ENCODE data around the gene YDJC.
"Not testable (repeated sequence)": the region's sequence is repeated elsewhere in the genome, so short reads cannot be mapped to it uniquely, and the experiment has no call there.

Gene YDJC

DNA sequence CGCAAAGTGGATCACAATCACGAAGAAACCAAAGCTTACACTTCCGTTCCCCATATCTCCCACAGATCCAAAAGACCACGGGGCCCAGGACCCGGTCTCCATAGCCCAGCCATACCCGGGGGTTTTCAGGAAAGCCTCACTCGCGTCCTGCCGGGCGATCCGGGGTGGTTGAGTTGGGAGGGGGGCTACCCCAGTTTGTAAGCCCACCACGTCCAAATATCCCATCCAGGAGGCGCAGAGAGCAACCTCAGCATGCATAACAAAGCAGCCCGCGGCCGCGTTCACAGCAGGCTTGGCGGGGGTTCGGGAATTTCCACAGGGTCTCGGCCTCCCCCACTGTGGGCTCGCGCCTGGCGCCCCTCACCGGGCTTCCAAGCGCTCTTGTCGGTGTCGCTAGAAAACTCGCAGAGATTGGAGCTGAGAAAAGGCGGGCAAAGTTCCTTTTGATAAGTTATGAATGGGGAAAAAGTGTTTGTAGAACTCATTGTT lies 21.7 kb upstream of the YDJC start:
- DNase-seq = peak; percentile 51

DNA sequence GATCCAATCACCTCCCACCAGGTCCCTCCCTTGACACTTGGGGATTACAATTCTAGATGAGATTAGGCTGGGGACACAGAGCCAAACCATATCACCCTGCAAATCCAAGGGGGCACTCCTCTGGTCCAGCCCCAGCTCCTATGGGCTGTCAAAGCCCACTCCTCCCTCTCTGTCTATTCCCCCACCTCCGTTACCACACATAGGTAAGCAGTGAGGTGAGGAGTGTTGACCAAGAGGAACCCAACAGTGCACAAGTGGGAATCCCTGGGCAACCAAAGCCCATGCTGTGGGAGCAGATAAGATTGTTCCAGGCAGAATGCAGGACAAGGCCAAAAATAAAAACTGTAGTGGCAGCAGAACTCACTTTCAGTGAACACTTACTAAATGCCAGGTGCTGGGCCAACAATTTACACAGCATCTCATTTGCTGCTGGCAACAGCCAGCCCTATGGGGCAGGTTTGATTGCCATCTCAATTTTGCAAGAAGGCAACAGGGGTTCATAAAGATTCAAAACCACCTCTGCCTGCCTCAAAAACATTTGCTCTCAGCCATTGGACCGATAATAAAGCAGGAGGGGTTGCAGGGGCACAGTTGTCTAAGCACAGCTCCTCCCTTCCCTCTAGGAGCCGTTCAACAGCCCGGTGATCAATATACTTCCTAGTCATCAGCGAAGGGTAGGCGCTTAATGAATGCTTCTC lies 21.1 kb upstream of the YDJC start:
- peak; percentile 41 for DNase-seq

DNA sequence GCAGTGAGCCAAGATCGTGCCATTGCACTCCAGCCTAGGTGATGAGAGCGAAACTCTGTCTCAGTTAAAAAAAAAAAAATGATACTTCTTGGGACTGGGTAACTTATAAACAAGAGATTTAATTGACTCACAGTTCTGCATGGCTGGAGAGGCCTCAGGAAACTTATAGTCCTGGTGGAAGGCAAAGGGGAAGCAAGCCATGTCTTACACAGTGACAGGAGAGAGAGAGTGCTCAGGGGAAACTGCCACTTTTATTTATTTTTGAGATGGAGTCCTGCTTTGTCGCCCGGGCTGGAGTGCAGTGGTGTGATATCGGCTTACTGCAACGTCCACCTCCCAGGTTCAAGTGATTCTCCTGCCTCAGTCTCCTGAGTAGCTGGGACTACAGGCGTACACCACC lies 20.5 kb upstream of the YDJC start:
- DNase-seq = no peak

DNA sequence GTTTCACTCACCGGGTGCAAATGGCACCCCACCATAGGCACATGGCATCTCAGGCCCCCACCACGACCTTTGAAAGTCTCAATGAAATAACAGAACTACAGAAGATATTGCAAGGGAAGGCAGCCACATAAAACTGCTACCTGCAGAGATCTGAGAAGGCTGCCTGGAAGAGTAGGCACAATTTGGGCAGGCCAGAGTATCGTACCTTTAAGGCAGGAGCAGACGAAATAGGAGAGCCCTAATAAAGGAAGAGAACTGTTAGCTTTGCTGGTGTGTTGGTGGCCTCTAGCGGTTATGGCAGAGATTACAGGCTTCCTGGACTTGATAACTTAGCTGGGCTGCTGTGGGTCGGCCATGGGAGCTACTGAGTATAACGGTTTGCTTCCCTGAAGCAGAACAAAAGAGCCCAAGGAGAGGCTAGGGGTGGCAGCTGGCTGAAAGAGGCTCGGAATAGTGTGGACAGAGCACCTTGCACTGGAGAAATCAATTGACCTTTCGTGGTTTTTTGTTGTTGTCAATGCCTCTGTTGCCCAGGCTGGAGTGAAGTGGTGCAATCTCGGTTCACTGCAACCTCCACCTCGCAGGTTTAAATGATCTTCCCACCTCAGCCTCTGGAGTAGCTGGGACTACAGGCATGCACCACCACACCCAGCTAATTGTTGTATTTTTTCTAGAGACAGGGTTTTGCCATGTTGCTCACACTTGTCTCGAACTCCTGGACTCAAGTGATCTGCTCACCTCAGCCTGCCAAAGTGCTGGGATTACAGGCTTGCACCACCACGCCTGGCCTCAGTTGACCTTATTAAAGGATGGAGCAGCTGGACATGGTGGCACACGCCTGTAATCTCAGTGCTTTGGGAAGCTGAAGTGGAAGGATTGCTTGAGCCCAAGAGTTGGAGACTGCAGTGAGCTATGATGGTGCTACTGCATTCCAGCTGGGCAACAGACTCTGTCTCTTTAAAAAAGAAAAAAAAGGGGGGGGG lies 17.1 kb upstream of the YDJC start:
- peak; percentile 80 for DNase-seq

DNA sequence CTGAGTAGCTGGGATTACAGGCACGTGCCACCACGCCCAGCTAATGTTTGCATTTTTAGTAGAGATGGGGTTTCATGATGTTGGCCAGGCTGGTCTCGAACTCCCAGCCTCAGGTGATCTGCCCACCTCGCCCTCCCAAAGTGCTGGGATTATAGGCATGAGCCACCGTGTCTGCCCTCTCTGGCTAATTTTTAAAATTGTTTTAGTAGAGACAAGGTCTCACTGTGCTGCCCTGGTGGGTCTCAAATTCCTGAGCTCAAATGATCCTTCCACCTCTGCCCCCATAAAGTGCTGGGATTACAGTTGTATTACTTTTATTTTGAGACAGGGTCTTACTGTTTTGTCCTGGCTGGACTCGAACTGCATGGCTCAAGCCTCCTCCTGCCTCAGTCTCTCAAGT lies 15.7 kb upstream of the YDJC start:
- not testable (repeated sequence) for DNase-seq

DNA sequence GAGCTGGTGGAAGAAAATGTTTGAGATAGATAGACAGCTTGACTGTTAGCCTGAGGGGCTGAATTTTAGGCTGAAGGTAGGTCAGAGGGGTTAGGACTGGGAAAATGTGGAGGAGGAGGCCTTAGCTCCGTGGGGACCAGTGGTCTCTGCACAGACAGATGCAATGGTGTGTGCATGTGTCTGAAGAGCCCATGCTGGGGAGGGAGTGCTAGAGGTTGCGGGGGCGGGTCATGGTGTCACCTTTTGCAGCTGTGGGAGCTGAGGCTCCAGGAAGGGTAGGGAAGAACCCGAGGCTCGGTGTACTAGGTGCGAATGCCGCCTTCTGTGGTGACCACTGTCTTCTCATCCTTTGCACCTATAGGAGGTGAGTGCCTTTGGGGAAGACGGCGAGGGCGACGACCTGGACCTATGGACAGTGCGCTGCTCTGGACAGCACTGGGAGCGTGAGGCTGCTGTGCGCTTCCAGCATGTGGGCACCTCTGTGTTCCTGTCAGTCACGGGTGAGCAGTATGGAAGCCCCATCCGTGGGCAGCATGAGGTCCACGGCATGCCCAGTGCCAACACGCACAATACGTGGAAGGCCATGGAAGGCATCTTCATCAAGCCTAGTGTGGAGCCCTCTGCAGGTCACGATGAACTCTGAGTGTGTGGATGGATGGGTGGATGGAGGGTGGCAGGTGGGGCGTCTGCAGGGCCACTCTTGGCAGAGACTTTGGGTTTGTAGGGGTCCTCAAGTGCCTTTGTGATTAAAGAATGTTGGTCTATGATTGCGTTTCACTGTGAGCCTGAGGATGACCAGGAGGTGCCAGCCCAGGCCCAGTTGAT lies 13.9 kb upstream of the YDJC start:
- no peak for DNase-seq

DNA sequence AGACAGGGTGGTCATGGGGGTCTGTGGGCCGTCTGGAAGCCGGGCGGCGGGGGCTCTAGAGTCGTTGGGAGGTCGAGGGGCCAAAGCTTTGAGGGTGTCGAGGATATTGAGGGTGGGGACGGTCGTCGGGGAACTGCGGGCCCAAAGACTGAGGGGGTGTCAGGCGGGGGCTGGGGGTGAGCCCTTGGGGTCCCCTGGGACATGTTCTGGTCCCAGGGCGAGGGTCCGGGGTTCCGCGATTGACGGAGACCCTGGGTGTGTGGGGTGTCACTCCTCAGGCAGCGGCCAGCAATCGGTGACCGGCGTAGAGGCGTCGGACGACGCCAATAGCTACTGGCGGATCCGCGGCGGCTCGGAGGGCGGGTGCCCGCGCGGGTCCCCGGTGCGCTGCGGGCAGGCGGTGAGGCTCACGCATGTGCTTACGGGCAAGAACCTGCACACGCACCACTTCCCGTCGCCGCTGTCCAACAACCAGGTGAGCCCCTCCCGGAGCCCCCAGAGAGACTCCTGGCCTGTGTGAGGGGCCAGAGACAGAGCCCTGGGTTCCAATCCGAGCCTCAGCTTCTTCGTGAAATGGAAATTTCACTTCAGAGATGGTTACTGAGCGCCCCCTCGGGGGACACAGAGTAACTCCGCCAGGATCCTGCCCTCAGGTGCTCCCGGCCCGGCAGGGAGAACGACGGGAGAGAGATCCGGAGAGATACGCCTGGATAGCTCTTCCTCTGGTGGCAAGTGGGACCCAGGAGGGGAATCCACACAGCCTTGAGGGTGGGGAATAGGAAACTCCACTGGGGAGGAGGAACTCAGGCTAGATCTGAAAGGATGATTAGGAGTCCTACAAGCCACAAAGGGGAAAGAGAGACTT lies 13.0 kb upstream of the YDJC start:
- DNase-seq = peak; percentile 52

DNA sequence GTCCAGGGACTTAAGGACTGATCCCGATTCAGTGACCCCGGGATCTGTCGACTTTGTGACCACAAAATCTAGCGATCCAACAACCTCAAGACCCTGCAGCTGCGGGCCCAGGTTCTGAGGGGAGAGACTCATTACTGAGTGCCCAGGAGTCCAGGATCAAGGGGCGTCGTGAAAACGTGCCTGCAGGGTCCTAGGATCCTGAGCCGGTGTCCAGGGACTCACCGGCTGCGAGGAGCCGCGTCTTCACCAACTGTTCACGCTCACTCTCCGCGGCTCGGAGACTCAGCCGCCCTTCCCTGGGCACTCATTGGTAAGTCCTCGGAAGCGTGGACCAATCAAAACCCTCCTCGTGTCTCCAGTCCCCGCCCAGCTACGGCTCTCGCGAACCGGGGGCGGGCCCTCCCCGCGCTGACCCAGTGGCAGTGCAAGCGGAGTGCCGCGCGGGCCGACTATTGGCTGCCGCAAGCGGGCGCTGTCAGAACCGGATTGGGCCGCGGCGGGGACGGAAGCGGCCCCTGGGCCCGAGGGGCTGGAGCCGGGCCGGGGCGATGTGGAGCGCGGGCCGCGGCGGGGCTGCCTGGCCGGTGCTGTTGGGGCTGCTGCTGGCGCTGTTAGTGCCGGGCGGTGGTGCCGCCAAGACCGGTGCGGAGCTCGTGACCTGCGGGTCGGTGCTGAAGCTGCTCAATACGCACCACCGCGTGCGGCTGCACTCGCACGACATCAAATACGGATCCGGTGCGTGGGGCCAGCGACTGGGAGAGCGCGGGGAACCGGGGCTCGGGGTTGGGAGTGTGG lies 12.2 kb upstream of the YDJC start, which contains the start of gene SDF2L1:
SDF2L1 (plus strand) TSS at position 514 of the 795 bp plus-strand sequence; CDS start at position 549, 35 bp downstream.
- DNase-seq = peak; percentile 99

DNA sequence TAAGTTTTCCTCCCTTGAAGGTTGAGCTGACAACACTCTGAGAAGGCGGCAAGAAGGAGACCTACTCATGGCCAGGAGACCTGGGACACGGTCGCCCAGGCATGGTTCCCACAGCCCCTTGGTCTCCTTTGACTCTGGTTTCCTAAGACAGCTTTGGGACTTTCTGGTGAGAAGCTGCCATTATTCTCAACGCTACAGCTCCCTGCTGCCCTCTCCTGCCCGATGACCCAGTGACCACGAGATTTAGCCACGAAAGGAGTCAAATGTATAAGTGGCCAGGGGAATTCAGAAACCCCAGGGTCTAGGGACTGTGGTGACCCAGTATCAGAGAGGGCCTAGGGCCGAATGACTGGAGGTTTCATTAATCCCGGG lies 11.6 kb upstream of the YDJC start:
- peak; percentile 55 for DNase-seq

DNA sequence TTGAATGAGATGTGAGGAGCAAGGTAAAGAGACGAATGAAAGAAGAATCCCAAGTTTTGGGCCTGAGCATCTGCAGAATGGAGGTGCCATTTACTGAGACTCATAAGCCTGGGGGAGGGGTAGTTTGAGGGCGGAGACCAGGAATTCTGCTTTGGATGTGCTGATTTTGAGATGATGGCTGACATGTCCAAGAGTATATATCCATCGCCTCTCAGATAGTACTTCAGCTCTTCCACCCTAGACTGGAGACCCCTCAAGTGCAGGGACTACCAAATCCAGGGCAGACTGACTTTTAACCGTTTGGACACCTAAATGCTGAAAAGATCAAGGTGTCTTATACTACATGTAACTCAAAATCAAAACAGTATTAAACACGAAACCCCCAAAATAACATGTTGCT lies 11.0 kb upstream of the YDJC start:
- no peak for DNase-seq

DNA sequence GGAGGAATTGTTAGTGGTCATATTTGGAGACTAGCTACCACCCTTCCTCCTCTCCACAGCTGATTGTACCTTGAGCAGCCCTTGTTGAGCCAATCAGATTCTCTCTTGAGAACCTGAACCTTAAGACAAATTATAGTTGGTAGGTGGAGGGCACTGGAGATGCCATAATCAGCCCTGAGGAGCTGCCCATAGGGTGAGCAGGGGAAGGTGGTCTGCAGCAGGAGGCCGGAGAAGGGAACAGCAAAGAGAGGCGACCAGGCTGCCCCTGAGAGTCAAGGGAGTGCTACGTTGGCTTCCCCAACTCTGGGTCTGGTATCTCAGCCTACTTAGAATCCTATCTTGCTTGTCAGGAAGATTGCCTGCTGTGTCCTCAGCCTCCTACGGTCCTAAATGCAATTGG lies 9.5 kb upstream of the YDJC start:
- DNase-seq = no peak

DNA sequence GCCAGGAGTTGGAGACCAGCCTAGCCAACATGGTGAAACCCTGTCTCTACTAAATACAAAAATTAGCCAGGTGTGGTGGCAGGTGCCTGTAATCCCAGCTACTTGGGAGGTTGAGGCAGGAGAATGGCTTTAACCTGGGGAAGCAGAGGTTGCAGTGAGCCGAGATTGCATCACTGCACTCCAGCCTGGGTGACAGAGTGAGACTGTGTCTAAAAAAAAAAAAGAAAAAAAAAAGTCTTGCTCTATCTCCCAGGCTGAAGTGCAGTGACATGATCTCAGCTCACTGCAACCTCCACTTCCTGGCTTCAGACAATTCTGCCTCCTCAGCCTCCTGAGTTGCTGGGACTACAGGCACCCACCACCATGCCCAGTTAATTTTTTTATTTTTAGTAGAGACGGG lies 7.6 kb upstream of the YDJC start:
- not testable (repeated sequence) for DNase-seq

DNA sequence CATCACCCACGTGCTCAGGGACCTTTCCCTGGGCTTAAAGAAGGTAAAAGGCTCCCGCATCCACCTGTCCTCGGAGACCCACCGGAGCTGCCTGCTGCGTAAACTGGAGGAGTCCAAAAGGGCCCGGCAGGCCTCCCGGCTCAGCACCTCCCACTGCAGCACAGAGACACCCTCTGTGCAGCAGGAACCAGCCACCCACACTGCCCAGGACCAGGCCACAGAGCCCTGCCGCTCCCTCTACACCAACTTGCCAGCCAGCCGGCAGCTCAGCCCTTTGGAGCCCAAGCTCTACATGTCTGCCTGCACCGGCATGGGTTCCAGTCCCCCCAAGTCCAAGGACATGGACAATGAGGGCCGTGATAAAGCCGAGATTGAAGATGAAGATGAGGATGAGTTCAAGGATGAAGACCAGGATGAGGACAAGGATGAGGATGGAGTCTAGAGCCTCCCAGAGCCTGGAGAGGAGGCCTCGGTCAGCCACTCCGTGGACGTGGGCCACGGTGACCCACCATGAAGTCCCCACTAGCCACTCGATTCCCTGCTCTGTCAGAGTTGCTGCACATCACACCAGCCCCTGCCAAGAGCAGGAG lies 6.9 kb upstream of the YDJC start:
- DNase-seq = no peak

DNA sequence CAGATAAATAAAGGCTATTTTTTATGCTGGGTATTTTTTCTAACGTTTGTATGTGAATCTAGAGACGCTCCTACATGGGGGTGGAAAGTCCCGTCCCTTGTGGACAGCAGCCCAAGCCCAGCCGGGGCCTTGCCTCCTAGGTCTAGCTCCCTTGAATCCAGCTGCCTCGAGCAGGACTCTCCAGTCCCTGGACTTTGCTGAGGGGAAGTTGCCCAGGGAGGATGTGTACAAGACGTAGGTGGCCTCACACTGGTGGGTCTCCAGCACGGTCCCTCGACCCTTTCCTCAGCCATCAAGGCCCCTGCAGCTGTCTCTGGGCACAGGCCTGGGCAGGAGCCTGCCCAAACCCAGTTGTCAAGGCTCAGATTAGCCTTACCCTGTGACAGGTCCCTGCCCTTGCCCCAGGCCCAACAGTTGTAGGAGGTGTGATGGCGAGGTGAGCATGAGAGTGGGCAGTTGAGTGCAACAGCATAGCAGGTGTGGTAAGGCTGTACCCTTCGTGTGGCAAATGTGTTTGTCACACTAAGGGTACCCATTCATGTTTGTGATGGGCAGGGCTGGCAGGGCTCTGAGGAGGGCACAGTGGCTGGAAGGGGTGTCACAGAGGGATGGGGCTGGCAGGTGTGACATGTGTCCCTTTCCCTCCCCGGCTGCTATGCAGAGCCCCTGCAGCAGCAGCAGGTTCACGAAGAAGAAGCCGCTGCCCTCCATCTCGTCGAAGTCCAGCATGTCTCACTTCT lies 6.1 kb upstream of the YDJC start:
- DNase-seq = no peak

DNA sequence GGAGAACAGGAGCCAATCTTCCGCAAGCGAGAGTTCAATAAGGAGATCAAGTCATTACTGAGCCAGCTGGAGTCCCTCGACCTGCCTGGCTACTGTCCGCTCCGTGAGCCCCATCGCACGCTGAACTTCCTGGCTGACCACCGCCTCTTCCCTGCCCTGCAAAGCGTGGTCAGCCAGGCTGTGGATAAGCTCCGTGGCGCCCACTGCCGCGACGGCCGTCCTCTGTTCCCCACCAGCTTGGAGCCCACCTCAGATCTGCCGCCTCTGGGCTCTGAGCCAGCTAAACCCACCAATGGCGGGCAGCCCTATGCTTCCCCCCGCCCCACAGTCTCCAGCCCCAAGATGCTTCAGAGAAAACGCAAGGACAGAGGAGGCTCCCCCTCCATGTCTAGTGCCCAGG lies 5.0 kb upstream of the YDJC start:
- no peak for DNase-seq

DNA sequence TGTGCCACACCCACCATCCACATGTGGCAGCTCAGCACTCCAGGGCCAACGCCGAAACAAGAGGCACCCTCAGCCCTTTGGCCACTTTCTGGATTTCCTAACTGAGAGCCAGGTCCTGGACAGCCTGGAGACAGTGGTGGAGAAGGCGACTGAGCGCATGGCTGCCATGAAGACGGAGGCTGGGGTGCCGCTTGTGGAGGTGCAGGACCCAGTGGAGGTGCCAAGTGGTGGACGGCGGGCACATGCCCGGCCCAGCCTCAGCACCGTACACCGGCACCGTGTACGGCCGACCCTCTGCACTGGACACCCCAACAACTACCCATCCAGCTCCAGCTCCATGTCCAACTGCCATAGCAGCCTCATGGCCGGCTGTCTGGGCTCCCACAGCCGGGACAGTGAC lies 4.3 kb upstream of the YDJC start:
- DNase-seq = no peak

DNA sequence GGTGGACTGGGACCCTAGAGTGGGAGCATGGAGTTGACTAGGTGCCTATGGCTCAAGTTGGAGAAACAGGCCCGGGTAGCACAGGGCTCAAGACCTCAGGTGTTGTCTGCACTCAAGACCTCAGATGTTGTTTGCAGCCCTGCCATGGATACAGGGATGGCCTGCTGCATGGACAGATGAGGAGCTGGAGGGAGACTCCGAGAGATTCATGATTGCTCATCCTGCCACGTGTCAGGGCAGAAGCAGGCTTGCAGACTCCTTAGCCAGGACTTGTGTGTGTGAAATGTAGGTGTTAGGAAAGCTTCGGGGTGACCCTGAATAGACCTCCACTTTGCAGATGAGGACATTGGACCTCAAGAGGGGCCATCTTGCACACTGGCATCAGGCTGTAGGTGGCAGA lies 3.7 kb upstream of the YDJC start:
- DNase-seq = no peak

DNA sequence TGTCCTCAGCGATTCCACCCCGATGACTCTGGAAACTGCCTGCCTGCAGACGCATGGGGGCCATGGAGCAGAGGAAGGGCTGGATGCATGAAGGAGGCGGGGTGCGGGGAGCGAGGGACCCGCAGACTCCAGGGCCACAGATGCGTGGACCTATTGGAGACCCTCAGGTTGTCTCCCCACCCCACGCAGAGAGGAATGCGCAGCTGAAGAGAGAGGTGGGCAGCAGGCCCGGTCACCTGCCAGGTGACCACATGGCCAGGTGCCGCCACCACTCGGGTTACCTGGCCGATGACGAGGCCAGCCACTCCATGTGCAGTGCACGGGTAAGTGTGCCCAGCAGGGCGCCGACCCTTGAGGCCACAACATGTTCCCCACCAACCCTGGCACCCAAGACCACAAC lies 3.1 kb upstream of the YDJC start:
- no peak for DNase-seq

DNA sequence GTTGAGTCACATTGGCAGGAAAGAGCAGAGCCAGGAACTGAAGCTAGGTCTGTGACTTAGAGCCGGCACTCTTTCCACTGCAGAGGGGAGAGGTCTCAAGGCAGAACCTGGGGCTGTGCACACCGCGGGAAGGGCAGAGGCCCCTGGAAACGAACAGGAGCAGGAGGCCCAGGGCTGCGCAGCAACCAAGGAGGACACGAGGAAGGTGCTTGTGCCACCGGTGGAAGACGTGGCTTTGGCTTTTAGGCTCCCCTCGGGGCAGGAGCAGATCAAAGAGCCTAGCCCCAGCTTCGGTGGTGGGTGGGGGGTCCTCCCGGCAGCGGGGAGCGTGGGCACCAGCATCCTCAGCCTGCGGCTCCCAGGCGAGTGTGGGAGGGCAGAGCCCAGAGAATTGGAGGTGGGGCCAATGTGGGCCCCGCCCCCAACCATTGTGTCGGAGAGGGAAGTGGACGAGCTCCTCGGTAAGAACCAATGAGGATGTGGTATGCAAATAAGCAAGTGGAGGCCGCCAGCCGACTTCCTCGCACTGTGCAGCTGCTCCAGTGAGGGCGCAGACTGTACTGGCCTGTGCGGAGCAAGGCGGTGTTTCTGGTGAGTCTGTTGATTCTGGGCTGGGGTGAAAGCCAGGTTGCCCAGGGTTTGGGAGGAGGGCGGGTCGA lies 2.5 kb upstream of the YDJC start, which contains the start of gene CCDC116:
CCDC116 (plus strand) TSS at position 524 of the 659 bp plus-strand sequence. CDS start 422 bp downstream, outside the sequence.
- DNase-seq = no peak
